Uterus (tissue), 2 donors: ENCODE data around the gene LMX1B.

Experiments
- POLR2A ChIP-seq, 2 donors: fragments of 450-650 bp; IDR thresholded peaks; one replicate each; pipeline ENCODE4 v1.6.1; 2016; ENCODE audit warnings: antibody characterized with exemption in 2 of 2, mild to moderate bottlenecking in 1 of 2, moderate library complexity in 1 of 2
- TF ChIP-seq, protein P1 (sequence below), 4 experiments: fragments of 200-600 bp in 2 of 4; fragments of 450-650 bp in 2 of 4; sonication (generic) in 2 of 4; IDR thresholded peaks; one replicate each; pipeline ENCODE4 v1.5.1; 2016 to 2019; ENCODE audit warnings: antibody characterized with exemption in 4 of 4, mild to moderate bottlenecking in 2 of 4, moderate library complexity in 1 of 4

DNA sequence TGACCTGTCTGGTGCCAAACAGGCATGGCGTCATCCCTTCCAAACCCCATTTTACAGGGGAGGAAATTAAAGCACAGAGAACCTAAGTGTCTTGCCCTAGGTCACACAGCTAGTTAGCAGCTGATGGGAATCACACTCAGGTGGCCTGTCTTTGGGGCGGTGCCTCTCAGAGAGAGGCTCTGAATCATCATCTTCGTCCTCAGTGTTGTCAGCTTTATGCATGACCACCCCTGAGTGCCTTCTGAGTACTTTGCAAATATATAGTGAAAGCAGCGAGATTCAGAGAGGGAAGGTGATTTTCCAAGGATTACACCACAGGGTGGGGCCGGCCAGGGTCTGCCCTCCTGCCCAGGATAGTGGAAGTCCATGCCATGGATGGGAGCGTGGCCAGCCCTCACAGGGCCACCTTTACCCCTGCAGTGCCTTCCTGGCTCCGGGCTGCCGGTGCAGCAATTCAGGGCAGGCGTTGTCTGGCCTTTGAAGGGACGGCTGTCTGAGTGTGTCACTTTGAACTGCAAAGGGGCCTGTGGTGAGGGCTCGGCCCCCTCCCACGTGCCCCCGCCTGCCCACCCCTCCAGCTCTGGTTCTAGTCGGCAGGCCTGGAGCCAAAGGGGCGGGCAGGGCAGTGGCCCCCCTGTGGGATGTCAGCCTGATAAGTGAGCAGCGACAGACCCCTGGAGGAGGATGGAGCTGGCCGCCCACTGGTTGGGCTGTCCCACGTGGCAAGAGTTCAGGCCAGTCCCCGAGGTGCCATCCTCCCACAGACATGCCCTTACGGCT lies 16.9 kb downstream of the LMX1B start:
- TF ChIP-seq, protein P1, sequence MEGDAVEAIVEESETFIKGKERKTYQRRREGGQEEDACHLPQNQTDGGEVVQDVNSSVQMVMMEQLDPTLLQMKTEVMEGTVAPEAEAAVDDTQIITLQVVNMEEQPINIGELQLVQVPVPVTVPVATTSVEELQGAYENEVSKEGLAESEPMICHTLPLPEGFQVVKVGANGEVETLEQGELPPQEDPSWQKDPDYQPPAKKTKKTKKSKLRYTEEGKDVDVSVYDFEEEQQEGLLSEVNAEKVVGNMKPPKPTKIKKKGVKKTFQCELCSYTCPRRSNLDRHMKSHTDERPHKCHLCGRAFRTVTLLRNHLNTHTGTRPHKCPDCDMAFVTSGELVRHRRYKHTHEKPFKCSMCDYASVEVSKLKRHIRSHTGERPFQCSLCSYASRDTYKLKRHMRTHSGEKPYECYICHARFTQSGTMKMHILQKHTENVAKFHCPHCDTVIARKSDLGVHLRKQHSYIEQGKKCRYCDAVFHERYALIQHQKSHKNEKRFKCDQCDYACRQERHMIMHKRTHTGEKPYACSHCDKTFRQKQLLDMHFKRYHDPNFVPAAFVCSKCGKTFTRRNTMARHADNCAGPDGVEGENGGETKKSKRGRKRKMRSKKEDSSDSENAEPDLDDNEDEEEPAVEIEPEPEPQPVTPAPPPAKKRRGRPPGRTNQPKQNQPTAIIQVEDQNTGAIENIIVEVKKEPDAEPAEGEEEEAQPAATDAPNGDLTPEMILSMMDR (IDR thresholded peaks at IDR 0.05) = no peak
- TF ChIP-seq POLR2A (IDR thresholded peaks at IDR 0.05) = no peak
